Immature natural killer cell (primary cell): ENCODE results near the gene RPL13. TPM values are rescaled to one million over a fixed set of nuclear protein-coding genes. Genes with fewer than 3 reads are reported as not detected.

ENCODE experiments used
- DNase-seq, 3 donors: peaks; one replicate each; pipeline ENCODE4 v3.0.0; 2022; ENCODE audit warnings: mixed read lengths in 1 of 3
- H3K27ac Mint-ChIP-seq, 6 donors: one replicate each; pipeline ENCODE4 v1.8.0; 2020; ENCODE audit warnings: mixed read lengths in 6 of 6, mild to moderate bottlenecking in 5 of 6, inconsistent platforms in 4 of 6, moderate library complexity in 3 of 6
- H3K27me3 Mint-ChIP-seq, 3 donors: one replicate each; pipeline ENCODE4 v1.8.0; 2020 to 2021; ENCODE audit warnings: low read depth in 3 of 3, mild to moderate bottlenecking in 3 of 3, mixed read lengths in 3 of 3, moderate library complexity in 3 of 3, inconsistent platforms in 1 of 3
- H3K36me3 Mint-ChIP-seq, 3 donors: one replicate each; pipeline ENCODE4 v1.8.0; 2020; ENCODE audit warnings: mixed read lengths in 3 of 3, inconsistent platforms in 2 of 3, mild to moderate bottlenecking in 2 of 3
- H3K4me1 Mint-ChIP-seq, 2 donors: one replicate each; pipeline ENCODE4 v1.8.0; 2020; ENCODE audit warnings: inconsistent platforms in 2 of 2, mild to moderate bottlenecking in 2 of 2, mixed read lengths in 2 of 2, moderate library complexity in 1 of 2
- H3K4me3 Mint-ChIP-seq, 5 donors: one replicate each; pipeline ENCODE4 v1.8.0; 2020; ENCODE audit warnings: mild to moderate bottlenecking in 5 of 5, mixed read lengths in 5 of 5, inconsistent platforms in 3 of 5, moderate library complexity in 3 of 5
- H3K9me3 Mint-ChIP-seq, 6 donors: one replicate each; pipeline ENCODE4 v1.8.0; 2020; ENCODE audit warnings: mild to moderate bottlenecking in 6 of 6, mixed read lengths in 6 of 6, inconsistent platforms in 4 of 6, moderate library complexity in 3 of 6
- polyA plus RNA-seq, 3 donors: library from polyadenylated mRNA; unstranded; fragments of 300-500 nt; fragmentation: Illumina TruSeq; gene quantifications; one replicate each; pipeline ENCODE4 v1.2.3, GENCODE V29; 2021

Gene RPL13
- 1,000 to 10,000 TPM; 1,461 to 3,229 (median 2,406) TPM for polyA plus RNA-seq

- peak; percentile 90 to 91 (median 91) for DNase-seq
- Mint-ChIP-seq H3K27ac (peak within 1 kb of the TSS; percentile 94 to 99 (median 98)), H3K27me3 (peaks cover 6 to 19% (median 9%) of the 10 kb centered on the region in 3 donors), H3K4me1 (peaks cover 45 to 52% of the 10 kb centered on the region in 2 donors), H3K9me3 (no peaks in the 10 kb centered on the region), H3K4me3 (peak within 1 kb of the TSS; percentile 93 to 98 (median 95)), H3K36me3 (peaks cover 15 to 35% (median 18%) of the 10 kb centered on the region in 3 donors)
These were observed at the start of gene RPL13 for GRCh38 chr16:89560378-89561141. TSS of gene RPL13 (plus strand) at chr16:89560682. CDS start at chr16:89560960, 278 bp downstream.

- peak; percentile 22 to 38 (median 31) for DNase-seq
- H3K36me3 Mint-ChIP-seq, result peaks cover 6 to 10% (median 6%) of the 10 kb centered on the region in 3 donors
- H3K27me3 Mint-ChIP-seq, result peaks cover 0 to 11% (median 10%) of the 10 kb centered on the region in 3 donors
- peak overlapping the region in 5 of 6 donors; percentile 23 to 83 (median 73) for H3K27ac Mint-ChIP-seq
- H3K4me3 Mint-ChIP-seq, result peak overlapping the region in 2 of 5 donors; percentile 23 to 53
- H3K9me3 Mint-ChIP-seq, result no peaks in the 10 kb centered on the region
- peaks cover 20 to 30% of the 10 kb centered on the region in 2 donors for H3K4me1 Mint-ChIP-seq
These were observed 49.1 kb upstream of the RPL13 start for GRCh38 chr16:89511374-89511773.

GRCh38 chr16:89512453-89512852 is 48.0 kb upstream of the RPL13 start:
- Mint-ChIP-seq H3K27ac (no peak overlapping the region), H3K27me3 (peaks cover 0 to 5% (median 5%) of the 10 kb centered on the region in 3 donors), H3K4me3 (no peak overlapping the region), H3K36me3 (peaks cover 6 to 11% (median 10%) of the 10 kb centered on the region in 3 donors), H3K9me3 (no peaks in the 10 kb centered on the region), H3K4me1 (peaks cover 13 to 19% of the 10 kb centered on the region in 2 donors)
- no peak for DNase-seq

- Mint-ChIP-seq H3K27me3 (peaks cover 0 to 3% (median 2%) of the 10 kb centered on the region in 3 donors), H3K9me3 (no peaks in the 10 kb centered on the region), H3K4me3 (no peak overlapping the region), H3K36me3 (peaks cover 14 to 21% (median 17%) of the 10 kb centered on the region in 3 donors), H3K4me1 (peaks cover 8 to 9% of the 10 kb centered on the region in 2 donors), H3K27ac (no peak overlapping the region)
- DNase-seq, result no peak
These were observed 43.4 kb upstream of the RPL13 start for GRCh38 chr16:89517128-89517527.

- Mint-ChIP-seq H3K4me3 (no peak overlapping the region), H3K9me3 (no peaks in the 10 kb centered on the region), H3K27me3 (peaks cover 0 to 3% (median 2%) of the 10 kb centered on the region in 3 donors), H3K36me3 (peaks cover 12 to 27% (median 12%) of the 10 kb centered on the region in 3 donors), H3K4me1 (peaks cover 8 to 9% of the 10 kb centered on the region in 2 donors), H3K27ac (no peak overlapping the region)
- no peak for DNase-seq
These were observed 40.6 kb upstream of the RPL13 start for GRCh38 chr16:89519881-89520280.

- peaks cover 8 to 9% of the 10 kb centered on the region in 2 donors for H3K4me1 Mint-ChIP-seq
- H3K9me3 Mint-ChIP-seq, result no peaks in the 10 kb centered on the region
- H3K4me3 Mint-ChIP-seq, result no peak overlapping the region
- no peak for DNase-seq
- peaks cover 16 to 36% (median 17%) of the 10 kb centered on the region in 3 donors for H3K36me3 Mint-ChIP-seq
- peaks cover 0 to 3% (median 2%) of the 10 kb centered on the region in 3 donors for H3K27me3 Mint-ChIP-seq
- H3K27ac Mint-ChIP-seq, result no peak overlapping the region
These were observed 38.2 kb upstream of the RPL13 start for GRCh38 chr16:89522287-89522686.

GRCh38 chr16:89523680-89524344 is 36.7 kb upstream of the RPL13 start:
- H3K9me3 Mint-ChIP-seq, result no peaks in the 10 kb centered on the region
- peaks cover 0 to 3% (median 2%) of the 10 kb centered on the region in 3 donors for H3K27me3 Mint-ChIP-seq
- peaks cover 5 to 31% (median 10%) of the 10 kb centered on the region in 3 donors for H3K36me3 Mint-ChIP-seq
- peaks cover 0 to 6% of the 10 kb centered on the region in 2 donors for H3K4me1 Mint-ChIP-seq
- H3K27ac Mint-ChIP-seq, result no peak overlapping the region
- no peak for DNase-seq
- no peak overlapping the region for H3K4me3 Mint-ChIP-seq

- Mint-ChIP-seq H3K27ac (no peak overlapping the region), H3K4me1 (peaks cover 0 to under 1% of the 10 kb centered on the region in 2 donors), H3K36me3 (peaks cover 5 to 37% (median 13%) of the 10 kb centered on the region in 3 donors), H3K4me3 (no peak overlapping the region), H3K27me3 (peaks cover 0 to 3% (median 2%) of the 10 kb centered on the region in 3 donors), H3K9me3 (no peaks in the 10 kb centered on the region)
- no peak for DNase-seq
These were observed 35.2 kb upstream of the RPL13 start for GRCh38 chr16:89525146-89525913.

- no peak overlapping the region for H3K27ac Mint-ChIP-seq
- DNase-seq, result no peak
- H3K9me3 Mint-ChIP-seq, result no peaks in the 10 kb centered on the region
- peaks cover 0 to 3% (median 0%) of the 10 kb centered on the region in 3 donors for H3K27me3 Mint-ChIP-seq
- peaks cover 5 to 35% (median 16%) of the 10 kb centered on the region in 3 donors for H3K36me3 Mint-ChIP-seq
- peaks cover 3% of the 10 kb centered on the region in 2 donors for H3K4me1 Mint-ChIP-seq
- H3K4me3 Mint-ChIP-seq, result no peak overlapping the region
These were observed 31.4 kb upstream of the RPL13 start for GRCh38 chr16:89529097-89529496.

GRCh38 chr16:89530401-89531381 is 29.8 kb upstream of the RPL13 start:
- no peaks in the 10 kb centered on the region for H3K9me3 Mint-ChIP-seq
- H3K27me3 Mint-ChIP-seq, result peaks cover 0 to 3% (median 0%) of the 10 kb centered on the region in 3 donors
- H3K36me3 Mint-ChIP-seq, result peaks cover 5 to 41% (median 17%) of the 10 kb centered on the region in 3 donors

GRCh38 chr16:89531821-89532526 is 28.5 kb upstream of the RPL13 start:
- Mint-ChIP-seq H3K27ac (no peak overlapping the region), H3K4me1 (peaks cover 17 to 19% of the 10 kb centered on the region in 2 donors), H3K27me3 (peaks cover 0 to 3% (median under 1%) of the 10 kb centered on the region in 3 donors)

More at GRCh38 chr16:89530401-89531381, 29.8 kb upstream of the RPL13 start:
- no peak for DNase-seq
- Mint-ChIP-seq H3K4me1 (peaks cover 17% of the 10 kb centered on the region in 2 donors), H3K4me3 (no peak overlapping the region), H3K27ac (no peak overlapping the region)

More at GRCh38 chr16:89531821-89532526, 28.5 kb upstream of the RPL13 start:
- Mint-ChIP-seq H3K9me3 (no peaks in the 10 kb centered on the region), H3K4me3 (no peak overlapping the region), H3K36me3 (peaks cover 3 to 33% (median 15%) of the 10 kb centered on the region in 3 donors)
- DNase-seq, result no peak
